ENCODE measurements around the gene ITPK1.

ITPK1 gene

DNA sequence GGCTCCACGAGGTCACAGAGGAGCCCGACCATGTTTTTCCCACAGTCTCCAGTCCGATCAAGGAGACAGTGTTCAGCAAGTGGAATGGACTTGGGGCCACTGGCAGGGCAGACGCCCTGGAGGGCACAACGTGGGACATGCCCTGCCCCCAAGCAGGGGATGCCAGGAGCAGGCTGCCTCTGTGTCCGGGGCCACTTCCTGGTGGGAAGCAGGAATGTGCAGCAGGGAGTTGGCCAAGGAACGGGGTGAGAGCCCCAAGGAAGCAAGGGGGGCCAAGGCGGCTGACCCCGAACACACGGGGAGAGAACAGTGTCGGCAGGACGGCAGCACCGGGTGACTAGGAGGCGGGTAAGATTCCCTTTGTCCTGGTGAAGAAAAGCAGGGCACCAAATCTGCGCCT is 100.2 kb downstream of the ITPK1 start:
- Histone ChIP-seq H3K4me3 (ENCODE audit: low read length) (no peak overlapping the region), H3K4me1 (ENCODE audit: control insufficient read depth, insufficient read depth, low read length) (peaks cover 40% of the 10 kb centered on the region), H3K9ac (ENCODE audit: low read length) (no peak overlapping the region), H3K36me3 (ENCODE audit: control insufficient read depth, insufficient read depth, low read length) (no peaks in the 10 kb centered on the region), H3K27me3 (ENCODE audit: control insufficient read depth, insufficient read depth, low read length) (no peaks in the 10 kb centered on the region), H3K27ac (ENCODE audit: low read depth, low read length) (no peak overlapping the region)

DNA sequence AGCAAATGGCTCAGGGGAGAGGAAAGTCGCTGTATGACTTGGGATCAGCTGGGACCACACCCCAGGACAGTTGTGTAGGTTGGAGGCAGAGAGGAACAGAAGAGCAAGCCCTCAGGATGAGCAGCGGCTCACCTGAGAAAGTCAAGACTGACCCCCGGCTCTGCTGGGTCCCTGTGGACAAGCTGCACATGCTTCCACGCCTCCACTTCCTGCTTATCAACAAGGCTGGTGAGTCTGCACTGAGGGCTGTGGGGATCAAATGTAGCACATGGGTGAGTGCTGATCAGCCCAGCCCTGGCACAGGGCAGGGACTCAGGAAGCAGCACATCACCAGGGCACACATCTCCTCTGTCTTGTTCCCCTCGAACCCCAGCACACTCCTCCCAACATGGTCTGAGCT is 100.7 kb downstream of the ITPK1 start:
- no peak overlapping the region for H3K27ac ChIP-seq (ENCODE audit: low read depth, low read length)
- H3K4me1 ChIP-seq (ENCODE audit: control insufficient read depth, insufficient read depth, low read length): peaks cover 41% of the 10 kb centered on the region
- no peaks in the 10 kb centered on the region for H3K27me3 ChIP-seq (ENCODE audit: control insufficient read depth, insufficient read depth, low read length)

DNA sequence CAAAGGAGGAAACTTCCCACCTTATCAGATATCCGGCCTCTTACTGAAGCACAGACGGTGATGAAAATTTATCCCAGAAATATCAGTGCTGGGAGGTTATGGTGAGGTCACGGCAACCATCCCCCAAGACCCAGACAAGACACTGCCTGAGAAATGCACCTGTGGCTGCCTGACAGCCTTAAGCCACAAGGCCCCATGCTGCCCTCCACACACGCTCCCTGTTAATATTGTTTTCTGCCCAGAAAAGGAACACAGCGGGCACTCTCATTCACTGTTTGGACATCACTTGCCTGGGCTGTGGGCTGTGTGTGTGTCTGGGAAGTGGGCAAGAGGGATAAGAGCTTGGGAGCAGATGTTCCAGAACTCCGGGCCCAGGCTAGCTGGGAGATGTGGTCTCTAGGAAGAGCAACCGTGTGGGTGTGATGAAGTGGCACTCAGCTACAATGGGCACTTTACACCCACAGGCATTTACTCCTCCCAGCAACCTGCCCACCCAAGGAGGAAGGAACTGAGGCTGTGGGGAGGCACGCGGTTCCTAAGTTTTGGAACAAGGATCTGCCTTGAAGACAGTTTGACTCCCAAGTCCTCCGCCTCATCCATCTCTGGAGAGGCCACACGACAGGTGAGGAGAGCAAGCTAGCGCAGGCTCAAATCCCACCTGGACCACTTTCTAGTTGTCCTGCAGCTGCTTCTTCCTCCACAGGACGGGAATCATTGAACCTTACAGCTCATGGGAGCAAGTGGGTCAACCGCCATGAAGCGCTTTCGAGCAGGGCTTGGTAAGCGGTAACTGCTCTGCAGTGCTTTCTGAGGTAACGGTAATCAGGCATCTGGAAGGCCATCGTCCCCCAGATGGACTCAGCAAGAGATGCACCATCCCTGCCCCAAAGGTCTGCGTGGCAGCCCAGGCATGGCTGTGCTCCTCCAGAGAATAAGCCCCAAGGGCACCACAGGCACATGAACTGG is 101.4 kb downstream of the ITPK1 start:
- no peak overlapping the region for H3K27ac ChIP-seq (ENCODE audit: low read depth, low read length)
- H3K4me3 ChIP-seq (ENCODE audit: low read length): no peak overlapping the region
- H3K9ac ChIP-seq (ENCODE audit: low read length): peak overlapping the region; percentile 32
- H3K36me3 ChIP-seq (ENCODE audit: control insufficient read depth, insufficient read depth, low read length): no peaks in the 10 kb centered on the region
- no peaks in the 10 kb centered on the region for H3K27me3 ChIP-seq (ENCODE audit: control insufficient read depth, insufficient read depth, low read length)
- H3K4me1 ChIP-seq (ENCODE audit: control insufficient read depth, insufficient read depth, low read length): peaks cover 34% of the 10 kb centered on the region

More for the DNA sequence above, 100.7 kb downstream of the ITPK1 start:
- no peak overlapping the region for H3K9ac ChIP-seq (ENCODE audit: low read length)
- H3K4me3 ChIP-seq (ENCODE audit: low read length): no peak overlapping the region
- H3K36me3 ChIP-seq (ENCODE audit: control insufficient read depth, insufficient read depth, low read length): no peaks in the 10 kb centered on the region

DNA sequence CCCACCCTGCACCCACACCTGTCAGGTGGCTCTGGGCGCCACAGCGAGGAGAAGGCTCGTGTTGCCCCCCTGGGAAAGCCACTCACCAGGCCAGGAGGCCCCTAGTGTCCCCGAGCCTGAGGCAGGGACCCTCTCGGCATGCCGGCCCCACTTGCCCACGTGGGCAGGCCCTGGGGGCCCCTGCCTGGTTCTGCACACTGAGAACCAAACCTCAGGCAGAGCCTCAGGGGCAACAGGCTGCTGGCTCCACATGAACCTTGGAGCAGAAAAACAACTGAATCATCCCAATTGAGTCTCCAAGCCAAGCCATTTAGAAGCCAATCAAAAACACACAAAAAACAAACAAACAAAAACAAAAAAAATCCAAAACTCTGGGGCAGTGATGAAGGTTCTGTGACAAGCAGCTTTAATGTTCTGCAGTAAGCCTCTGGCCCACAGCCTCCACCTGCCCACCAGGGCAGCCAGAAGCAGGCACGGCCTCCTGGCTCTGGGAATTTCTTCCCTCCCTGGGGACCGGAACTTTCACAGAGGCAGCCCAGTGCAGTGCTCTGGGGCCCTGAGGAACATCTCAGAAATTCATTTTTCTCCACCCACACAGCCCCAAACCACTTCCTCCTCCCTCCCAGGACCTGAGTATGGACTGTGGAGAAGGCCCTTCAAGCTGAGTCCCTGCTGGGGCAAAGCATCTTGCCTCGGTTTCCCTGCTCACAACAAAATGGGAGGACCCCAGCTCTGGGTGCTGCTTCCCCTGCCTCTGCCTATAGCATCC is 102.6 kb downstream of the ITPK1 start:
- H3K4me1 ChIP-seq (ENCODE audit: control insufficient read depth, insufficient read depth, low read length): peaks cover 28% of the 10 kb centered on the region
- H3K27ac ChIP-seq (ENCODE audit: low read depth, low read length): no peak overlapping the region
- no peak overlapping the region for H3K4me3 ChIP-seq (ENCODE audit: low read length)
- H3K36me3 ChIP-seq (ENCODE audit: control insufficient read depth, insufficient read depth, low read length): no peaks in the 10 kb centered on the region
- H3K27me3 ChIP-seq (ENCODE audit: control insufficient read depth, insufficient read depth, low read length): no peaks in the 10 kb centered on the region
- H3K9ac ChIP-seq (ENCODE audit: low read length): no peak overlapping the region

DNA sequence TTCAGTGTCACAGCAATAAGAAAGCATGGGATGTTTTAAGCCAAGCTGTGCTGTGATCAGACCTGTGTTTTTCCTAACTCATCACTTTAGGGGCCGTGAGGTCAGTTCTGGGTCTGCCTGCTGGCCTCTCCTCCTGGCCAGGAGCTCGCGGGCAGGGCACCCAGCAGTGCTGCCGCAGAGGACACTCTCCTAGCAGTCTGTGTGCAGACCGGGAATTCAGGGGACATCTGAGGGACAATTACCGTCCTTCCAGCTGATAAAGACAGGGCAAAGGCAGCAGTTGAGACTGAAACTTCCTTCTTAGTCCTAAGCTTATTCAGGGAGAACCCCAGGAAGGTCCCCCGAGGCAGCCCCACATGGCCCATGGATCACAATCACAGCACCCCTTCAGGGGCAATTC is 103.2 kb downstream of the ITPK1 start:
- Histone ChIP-seq H3K27me3 (ENCODE audit: control insufficient read depth, insufficient read depth, low read length) (no peaks in the 10 kb centered on the region), H3K4me3 (ENCODE audit: low read length) (no peak overlapping the region), H3K9ac (ENCODE audit: low read length) (no peak overlapping the region), H3K4me1 (ENCODE audit: control insufficient read depth, insufficient read depth, low read length) (peaks cover 30% of the 10 kb centered on the region), H3K27ac (ENCODE audit: low read depth, low read length) (no peak overlapping the region), H3K36me3 (ENCODE audit: control insufficient read depth, insufficient read depth, low read length) (no peaks in the 10 kb centered on the region)

DNA sequence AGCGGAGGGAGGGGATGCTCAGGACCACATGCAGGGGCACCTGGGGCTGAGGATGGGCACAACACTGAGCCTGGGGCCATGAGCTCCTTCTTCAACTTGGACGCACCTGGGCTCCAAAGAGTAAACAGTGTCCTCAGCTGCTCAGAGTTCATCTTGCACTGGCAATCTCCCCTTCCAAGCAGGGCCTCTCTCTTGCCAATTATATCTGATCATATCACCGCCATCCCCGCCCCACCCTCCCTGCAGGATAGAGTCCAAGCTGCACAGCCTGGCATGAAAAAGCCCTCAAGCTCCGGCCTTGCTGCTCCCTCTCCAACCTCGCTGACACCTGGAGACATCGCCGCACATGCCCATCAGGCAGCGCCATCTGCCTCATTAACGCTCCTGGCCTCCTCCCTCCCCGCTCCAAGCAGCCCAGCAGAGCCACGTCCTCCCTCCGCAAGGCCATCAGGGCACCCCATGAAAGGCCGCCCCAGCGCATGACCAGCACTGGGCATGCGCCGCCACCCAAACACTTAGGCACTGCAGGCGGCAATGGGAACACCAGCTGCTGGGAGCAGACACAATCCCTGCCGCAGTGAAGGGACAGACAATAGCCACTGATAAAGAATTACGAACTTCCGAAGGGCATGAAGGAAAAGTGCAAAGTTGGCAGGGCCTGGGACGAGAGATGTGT is 103.9 kb downstream of the ITPK1 start:
- Histone ChIP-seq H3K36me3 (ENCODE audit: control insufficient read depth, insufficient read depth, low read length) (no peaks in the 10 kb centered on the region), H3K4me3 (ENCODE audit: low read length) (no peak overlapping the region), H3K4me1 (ENCODE audit: control insufficient read depth, insufficient read depth, low read length) (peaks cover 28% of the 10 kb centered on the region), H3K9ac (ENCODE audit: low read length) (no peak overlapping the region), H3K27me3 (ENCODE audit: control insufficient read depth, insufficient read depth, low read length) (no peaks in the 10 kb centered on the region), H3K27ac (ENCODE audit: low read depth, low read length) (no peak overlapping the region)

DNA sequence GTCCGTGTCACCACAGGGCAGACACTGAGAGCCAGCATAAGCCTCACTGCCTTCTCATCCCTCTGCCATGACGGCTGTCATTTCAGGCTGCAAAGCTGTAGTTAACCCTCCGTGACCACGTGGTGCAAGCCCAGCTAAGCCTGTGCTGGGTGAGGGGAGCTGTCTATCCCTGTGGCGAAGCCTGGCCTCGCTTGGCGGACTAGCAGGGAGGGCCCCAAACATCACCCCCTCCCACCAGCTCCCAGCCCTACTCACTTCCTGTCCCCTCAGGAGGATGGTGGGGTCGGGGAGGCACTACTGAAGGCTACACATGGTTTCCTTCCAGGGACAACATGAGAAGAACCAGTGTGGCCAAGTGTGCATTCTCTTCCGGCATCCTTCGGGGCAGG is 104.6 kb downstream of the ITPK1 start:
- no peak overlapping the region for H3K27ac ChIP-seq (ENCODE audit: low read depth, low read length)
- H3K9ac ChIP-seq (ENCODE audit: low read length): no peak overlapping the region
- no peak overlapping the region for H3K4me3 ChIP-seq (ENCODE audit: low read length)
- no peaks in the 10 kb centered on the region for H3K27me3 ChIP-seq (ENCODE audit: control insufficient read depth, insufficient read depth, low read length)
- peaks cover 34% of the 10 kb centered on the region for H3K4me1 ChIP-seq (ENCODE audit: control insufficient read depth, insufficient read depth, low read length)
- no peaks in the 10 kb centered on the region for H3K36me3 ChIP-seq (ENCODE audit: control insufficient read depth, insufficient read depth, low read length)

DNA sequence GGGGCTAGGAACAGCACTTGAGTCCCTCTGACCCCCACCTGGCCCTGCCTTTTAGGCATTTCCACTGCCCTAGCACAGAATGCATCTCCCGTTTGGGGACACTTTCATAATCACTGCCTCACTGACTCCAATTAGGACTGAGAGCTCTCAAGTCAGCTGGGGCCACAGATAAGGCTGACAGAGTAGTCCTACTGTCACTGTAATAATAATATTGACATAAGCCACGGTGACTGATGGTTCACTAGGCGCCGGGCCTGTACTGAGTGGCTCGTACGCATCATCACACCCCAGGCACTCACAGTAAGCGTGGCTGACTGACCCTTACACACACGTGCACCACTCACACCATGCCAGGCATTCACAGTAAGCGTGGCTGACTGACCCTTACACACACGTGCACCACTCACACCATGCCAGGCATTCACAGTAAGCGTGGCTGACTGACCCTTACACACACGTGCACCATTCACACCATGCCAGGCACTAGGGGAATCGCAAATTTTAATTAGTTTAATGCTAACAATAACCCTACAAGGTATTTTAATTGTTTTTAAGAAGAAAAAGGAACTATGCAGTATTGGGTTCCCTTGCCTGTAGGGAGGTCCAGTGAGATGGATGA is 105.1 kb downstream of the ITPK1 start:
- no peak overlapping the region for H3K4me3 ChIP-seq (ENCODE audit: low read length)
- no peaks in the 10 kb centered on the region for H3K27me3 ChIP-seq (ENCODE audit: control insufficient read depth, insufficient read depth, low read length)
- H3K36me3 ChIP-seq (ENCODE audit: control insufficient read depth, insufficient read depth, low read length): no peaks in the 10 kb centered on the region
- H3K27ac ChIP-seq (ENCODE audit: low read depth, low read length): no peak overlapping the region
- H3K4me1 ChIP-seq (ENCODE audit: control insufficient read depth, insufficient read depth, low read length): peaks cover 39% of the 10 kb centered on the region
- H3K9ac ChIP-seq (ENCODE audit: low read length): no peak overlapping the region

DNA sequence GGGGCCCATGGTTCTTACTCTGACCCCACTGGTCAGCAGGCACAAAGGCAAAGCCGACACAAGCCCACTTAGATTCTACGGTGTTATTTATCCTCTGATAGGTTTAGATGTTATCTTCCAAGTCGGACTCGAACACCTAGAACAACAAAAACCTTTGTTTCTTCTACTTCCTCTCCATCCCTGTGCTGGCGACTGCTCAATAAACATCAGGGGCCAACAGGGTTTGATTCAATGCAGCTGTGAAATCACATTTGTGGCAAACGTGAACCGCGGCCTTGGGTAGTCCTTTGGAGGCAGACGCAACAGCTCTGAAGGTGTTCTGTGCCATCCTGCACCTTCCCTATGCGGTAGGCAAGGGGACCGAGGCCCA is 105.6 kb downstream of the ITPK1 start:
- Histone ChIP-seq H3K27ac (ENCODE audit: low read depth, low read length) (peak overlapping the region; percentile 46), H3K4me1 (ENCODE audit: control insufficient read depth, insufficient read depth, low read length) (peaks cover 44% of the 10 kb centered on the region), H3K4me3 (ENCODE audit: low read length) (no peak overlapping the region), H3K9ac (ENCODE audit: low read length) (no peak overlapping the region), H3K36me3 (ENCODE audit: control insufficient read depth, insufficient read depth, low read length) (no peaks in the 10 kb centered on the region), H3K27me3 (ENCODE audit: control insufficient read depth, insufficient read depth, low read length) (no peaks in the 10 kb centered on the region)

DNA sequence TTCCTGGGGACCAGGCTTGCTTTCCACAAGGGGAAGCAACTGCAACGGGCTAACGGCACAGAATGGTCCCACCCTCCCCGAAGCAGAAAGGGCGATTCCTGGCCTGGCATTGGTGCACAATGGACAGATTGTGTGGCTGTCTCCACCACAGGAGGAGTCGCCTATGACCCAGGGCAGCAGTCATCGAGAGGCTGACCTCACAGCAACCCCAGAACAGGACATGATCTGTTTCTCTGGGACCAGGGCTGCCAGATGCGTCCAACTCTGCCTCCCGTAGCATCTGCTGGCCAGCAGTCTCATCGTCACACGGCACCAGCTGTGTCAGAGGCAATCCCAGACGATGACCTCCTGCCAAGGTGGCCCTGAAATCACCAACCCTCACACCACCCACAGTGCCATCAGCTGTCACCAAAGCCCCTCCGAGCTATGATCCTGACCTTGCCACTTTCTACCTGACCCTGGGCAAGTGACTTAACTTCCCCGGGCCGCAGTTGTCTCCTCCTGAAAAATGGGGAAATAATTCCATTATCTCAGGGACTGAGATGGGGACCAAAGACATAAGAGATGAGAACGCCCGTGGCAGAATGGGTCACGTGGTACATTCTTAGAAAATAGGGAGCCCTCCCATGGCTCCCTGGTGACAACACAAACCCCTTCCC is 106.1 kb downstream of the ITPK1 start:
- Histone ChIP-seq H3K36me3 (ENCODE audit: control insufficient read depth, insufficient read depth, low read length) (no peaks in the 10 kb centered on the region), H3K4me1 (ENCODE audit: control insufficient read depth, insufficient read depth, low read length) (peaks cover 46% of the 10 kb centered on the region), H3K27me3 (ENCODE audit: control insufficient read depth, insufficient read depth, low read length) (no peaks in the 10 kb centered on the region), H3K4me3 (ENCODE audit: low read length) (no peak overlapping the region), H3K9ac (ENCODE audit: low read length) (no peak overlapping the region), H3K27ac (ENCODE audit: low read depth, low read length) (peak overlapping the region; percentile 46)

DNA sequence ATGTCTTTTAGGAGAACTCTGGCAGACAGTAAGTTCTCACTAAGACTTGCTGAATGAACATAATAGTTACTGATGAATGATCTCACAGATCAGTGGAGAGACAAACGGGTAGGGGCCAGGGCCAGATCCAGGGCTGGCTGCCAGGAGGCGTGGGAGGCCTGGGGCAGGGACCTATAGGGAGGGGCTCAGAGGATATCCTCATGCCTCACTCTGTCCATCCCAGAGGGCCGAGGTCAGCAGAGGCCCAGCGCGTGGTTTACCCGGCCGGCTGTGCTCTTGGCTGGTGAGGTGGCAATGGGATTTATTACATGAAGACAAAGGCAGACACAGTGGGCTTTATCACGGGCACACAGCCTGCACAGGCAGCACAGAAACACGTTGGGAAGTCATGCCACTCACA is 107.3 kb downstream of the ITPK1 start:
- Histone ChIP-seq H3K4me3 (ENCODE audit: low read length) (no peak overlapping the region), H3K27ac (ENCODE audit: low read depth, low read length) (peak overlapping the region; percentile 62), H3K36me3 (ENCODE audit: control insufficient read depth, insufficient read depth, low read length) (no peaks in the 10 kb centered on the region), H3K27me3 (ENCODE audit: control insufficient read depth, insufficient read depth, low read length) (no peaks in the 10 kb centered on the region), H3K4me1 (ENCODE audit: control insufficient read depth, insufficient read depth, low read length) (peaks cover 45% of the 10 kb centered on the region), H3K9ac (ENCODE audit: low read length) (no peak overlapping the region)

All from rectal smooth muscle tissue (tissue), 1 donor.